ENCODE results near the gene HOXA4.

HOXA4 gene

DNA sequence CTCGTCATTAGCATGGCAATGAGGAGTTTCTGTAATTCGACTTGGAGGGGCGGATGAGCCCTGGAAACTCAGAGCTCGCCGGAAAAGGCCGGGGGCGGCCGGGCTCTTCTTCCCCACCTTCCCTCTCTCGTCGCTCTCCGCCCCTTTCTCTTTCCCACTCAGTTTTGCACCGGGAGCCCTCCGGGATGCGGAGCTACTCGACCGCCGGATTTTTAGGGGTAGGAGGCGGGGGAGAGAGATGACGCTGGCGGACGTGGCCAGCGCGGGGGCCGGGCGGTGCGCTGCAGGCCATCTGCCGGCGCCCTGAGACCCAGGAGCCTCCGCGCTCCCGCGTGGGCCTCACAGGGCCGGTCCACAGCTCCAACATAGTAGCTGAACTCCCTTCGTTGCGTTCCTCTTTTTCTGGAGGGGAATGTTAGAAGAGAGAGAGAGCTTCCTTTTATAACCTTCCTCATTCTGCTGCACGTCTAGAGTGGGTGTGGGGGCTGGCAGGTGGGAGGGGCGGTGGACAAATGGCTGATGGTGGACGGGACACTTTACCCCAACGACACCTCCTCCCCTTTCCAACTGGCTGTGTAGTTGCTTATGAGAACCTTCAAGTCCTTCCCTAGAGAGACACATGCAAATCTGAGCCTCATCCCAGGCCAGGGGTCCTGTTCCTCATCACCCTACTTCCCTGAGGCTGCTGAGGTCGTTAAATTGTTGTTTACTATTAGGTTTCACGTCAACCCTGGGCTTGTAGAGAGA, 33.6 kb downstream of the HOXA4 start:
- Histone ChIP-seq H3K79me1 (ENCODE audit: low read length) (no peaks in the 10 kb centered on the region), H3K4ac (ENCODE audit: low read depth, low read length) (no peak overlapping the region), H3K4me3 (ENCODE audit: low read length) (peak overlapping the region; percentile 13), H3K27me3 (ENCODE audit: insufficient read depth, low read length, poor library complexity) (peaks cover 74% of the 10 kb centered on the region), H3K79me2 (ENCODE audit: control insufficient read depth, insufficient read depth, low read length) (no peaks in the 10 kb centered on the region), H4K8ac (ENCODE audit: low read depth, low read length) (no peak overlapping the region), H3K18ac (ENCODE audit: low read length) (no peak overlapping the region), H3K23ac (ENCODE audit: low read length) (no peak overlapping the region), H3K56ac (ENCODE audit: low read length) (peak overlapping the region; percentile 78), H2BK120ac (ENCODE audit: low read depth, low read length) (no peak overlapping the region), H3K36me3 (ENCODE audit: control insufficient read depth, insufficient read depth, low read length) (no peaks in the 10 kb centered on the region), H3K27ac (ENCODE audit: low read depth, low read length) (no peak overlapping the region), H4K5ac (ENCODE audit: low read length) (no peak overlapping the region), H2BK15ac (replicated peaks; ENCODE audit: low read depth) (no peak overlapping the region), H3K4me2 (ENCODE audit: low read length) (peak overlapping the region; percentile 87), H2BK5ac (ENCODE audit: low read length) (no peak overlapping the region), H3K9ac (ENCODE audit: low read length) (peak overlapping the region; percentile 59), H2AK5ac (ENCODE audit: low read length) (no peak overlapping the region), H3K4me1 (ENCODE audit: control insufficient read depth, low read depth, low read length) (peaks cover 7% of the 10 kb centered on the region)
- no peak for DNase-seq
- no CpG with 5 or more reads among the region's 41 CpGs for WGBS (ENCODE audit: extremely low coverage, insufficient coverage, low lambda C conversion rate)

DNA sequence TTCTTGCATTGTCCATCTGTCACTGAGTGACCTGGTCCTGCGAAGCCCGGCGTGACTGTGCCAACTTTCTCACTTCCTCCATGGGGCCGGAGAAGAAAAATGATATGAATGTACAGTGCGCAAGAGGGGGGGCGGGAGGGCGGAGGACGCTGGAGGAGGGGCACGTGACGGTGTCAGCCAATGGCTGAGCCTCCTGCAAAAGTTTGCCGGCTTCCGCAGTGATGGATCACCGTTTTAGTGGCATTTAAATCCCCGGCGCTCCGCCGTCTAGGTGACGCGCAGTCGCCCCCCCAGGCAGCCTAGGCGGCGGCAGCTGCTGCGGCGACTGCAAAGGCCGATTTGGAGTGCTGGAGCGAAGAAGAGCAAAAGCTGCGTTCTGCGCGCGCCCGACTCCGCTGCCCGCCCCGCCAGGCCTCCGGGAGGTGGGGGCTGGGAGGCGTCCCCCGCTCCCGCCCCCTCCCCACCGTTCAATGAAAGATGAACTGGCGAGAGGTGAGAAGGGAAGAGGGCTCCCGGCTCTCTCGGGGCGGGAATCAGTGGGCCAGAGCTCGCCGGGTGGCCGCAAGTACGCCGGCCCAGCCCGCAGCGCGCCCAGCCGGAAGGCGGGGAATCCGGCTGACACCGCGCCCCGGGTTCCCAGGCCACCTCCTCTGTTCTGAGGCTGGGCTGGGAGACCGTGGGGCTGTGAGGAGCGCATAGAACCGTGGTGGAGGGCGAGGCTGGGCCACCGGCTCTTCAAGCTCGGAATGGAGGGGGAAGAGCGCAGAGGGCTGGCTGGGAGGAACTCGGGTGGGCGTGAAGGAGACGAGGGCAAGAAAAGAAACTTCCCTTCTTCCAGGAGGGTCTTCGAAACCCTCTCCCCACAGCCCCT, 34.4 kb downstream of the HOXA4 start, which contains the start of gene HOXA1:
HOXA1 (minus strand) TSS at position 104 of the 871 bp plus-strand sequence; CDS start at position 16, 88 bp downstream.
- H3K4me2 ChIP-seq (ENCODE audit: low read length) = peak within 1 kb of the TSS; percentile 87
- peak within 1 kb of the TSS; percentile 59 for H3K9ac ChIP-seq (ENCODE audit: low read length)
- DNase-seq = peak; percentile 88
- H3K18ac ChIP-seq (ENCODE audit: low read length) = no peak within 1 kb of the TSS
- peaks cover 9% of the 10 kb centered on the region for H3K4me1 ChIP-seq (ENCODE audit: control insufficient read depth, low read depth, low read length)
- no peaks in the 10 kb centered on the region for H3K79me1 ChIP-seq (ENCODE audit: low read length)
- peak within 1 kb of the TSS; percentile 78 for H3K56ac ChIP-seq (ENCODE audit: low read length)
- peak within 1 kb of the TSS; percentile 42 for H3K4me3 ChIP-seq (ENCODE audit: low read length)
- H3K36me3 ChIP-seq (ENCODE audit: control insufficient read depth, insufficient read depth, low read length) = no peaks in the 10 kb centered on the region
- H3K79me2 ChIP-seq (ENCODE audit: control insufficient read depth, insufficient read depth, low read length) = no peaks in the 10 kb centered on the region
- H3K27ac ChIP-seq (ENCODE audit: low read depth, low read length) = no peak within 1 kb of the TSS
- peak within 1 kb of the TSS; percentile 9 for H3K23ac ChIP-seq (ENCODE audit: low read length)
- peaks cover 68% of the 10 kb centered on the region for H3K27me3 ChIP-seq (ENCODE audit: insufficient read depth, low read length, poor library complexity)
- no peak within 1 kb of the TSS for H4K5ac ChIP-seq (ENCODE audit: low read length)
- no peak within 1 kb of the TSS for H4K8ac ChIP-seq (ENCODE audit: low read depth, low read length)
- H2BK120ac ChIP-seq (ENCODE audit: low read depth, low read length) = no peak within 1 kb of the TSS
- H2BK5ac ChIP-seq (ENCODE audit: low read length) = no peak within 1 kb of the TSS
- no CpG with 5 or more reads among the region's 68 CpGs for WGBS (ENCODE audit: extremely low coverage, insufficient coverage, low lambda C conversion rate)
- H3K4ac ChIP-seq (ENCODE audit: low read depth, low read length) = no peak within 1 kb of the TSS
- no peak within 1 kb of the TSS for H2BK15ac ChIP-seq (replicated peaks; ENCODE audit: low read depth)
- H2AK5ac ChIP-seq (ENCODE audit: low read length) = no peak within 1 kb of the TSS

DNA sequence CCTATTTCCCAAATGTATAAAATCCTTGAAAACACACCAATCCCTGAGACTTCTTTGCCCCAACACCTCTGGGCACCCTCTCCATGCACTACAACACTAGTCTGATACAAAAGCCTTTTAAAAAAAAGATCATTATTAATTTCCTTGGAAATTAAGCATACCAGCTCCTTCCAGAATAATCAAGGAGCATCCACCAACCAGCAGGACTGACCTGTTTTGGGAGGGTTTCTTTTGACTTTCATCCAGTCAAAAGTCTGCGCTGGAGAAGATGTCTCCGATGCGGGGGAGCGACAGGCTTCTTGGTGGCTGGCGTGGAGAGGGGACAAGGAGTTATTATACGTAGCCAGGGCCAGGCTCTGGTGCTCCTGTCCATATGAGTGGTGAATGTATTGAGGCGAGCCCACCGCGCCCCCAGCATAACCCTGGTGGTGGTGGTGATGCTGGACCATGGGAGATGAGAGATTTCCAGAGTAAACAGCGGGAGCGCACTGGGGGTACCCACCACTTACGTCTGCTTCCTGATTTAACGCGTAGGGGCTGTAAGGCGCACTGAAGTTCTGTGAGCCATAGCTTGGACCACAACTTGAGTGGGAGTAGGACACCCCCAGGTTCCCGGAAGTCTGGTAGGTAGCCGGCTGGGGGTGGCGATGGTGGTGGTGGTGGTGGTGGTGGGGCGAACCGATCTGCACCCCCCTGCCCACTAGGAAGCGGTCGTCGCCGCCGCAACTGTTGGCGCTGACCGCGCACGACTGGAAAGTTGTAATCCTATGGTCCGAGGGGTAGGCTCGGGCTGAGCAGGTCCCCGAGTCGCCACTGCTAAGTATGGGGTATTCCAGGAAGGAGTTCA, 35.3 kb downstream of the HOXA4 start:
- Histone ChIP-seq H3K56ac (ENCODE audit: low read length) (no peak overlapping the region), H2AK5ac (ENCODE audit: low read length) (no peak overlapping the region), H3K23ac (ENCODE audit: low read length) (peak overlapping the region; percentile 9), H3K4me3 (ENCODE audit: low read length) (no peak overlapping the region), H3K79me2 (ENCODE audit: control insufficient read depth, insufficient read depth, low read length) (no peaks in the 10 kb centered on the region), H3K4ac (ENCODE audit: low read depth, low read length) (no peak overlapping the region), H4K5ac (ENCODE audit: low read length) (no peak overlapping the region), H4K8ac (ENCODE audit: low read depth, low read length) (no peak overlapping the region), H2BK5ac (ENCODE audit: low read length) (no peak overlapping the region), H3K18ac (ENCODE audit: low read length) (no peak overlapping the region), H3K4me1 (ENCODE audit: control insufficient read depth, low read depth, low read length) (peaks cover 9% of the 10 kb centered on the region), H3K27ac (ENCODE audit: low read depth, low read length) (no peak overlapping the region), H3K4me2 (ENCODE audit: low read length) (peak overlapping the region; percentile 71), H2BK120ac (ENCODE audit: low read depth, low read length) (no peak overlapping the region), H2BK15ac (replicated peaks; ENCODE audit: low read depth) (no peak overlapping the region), H3K36me3 (ENCODE audit: control insufficient read depth, insufficient read depth, low read length) (no peaks in the 10 kb centered on the region), H3K27me3 (ENCODE audit: insufficient read depth, low read length, poor library complexity) (peaks cover 66% of the 10 kb centered on the region), H3K79me1 (ENCODE audit: low read length) (no peaks in the 10 kb centered on the region), H3K9ac (ENCODE audit: low read length) (no peak overlapping the region)
- no CpG with 5 or more reads among the region's 33 CpGs for WGBS (ENCODE audit: extremely low coverage, insufficient coverage, low lambda C conversion rate)
- no peak for DNase-seq

DNA sequence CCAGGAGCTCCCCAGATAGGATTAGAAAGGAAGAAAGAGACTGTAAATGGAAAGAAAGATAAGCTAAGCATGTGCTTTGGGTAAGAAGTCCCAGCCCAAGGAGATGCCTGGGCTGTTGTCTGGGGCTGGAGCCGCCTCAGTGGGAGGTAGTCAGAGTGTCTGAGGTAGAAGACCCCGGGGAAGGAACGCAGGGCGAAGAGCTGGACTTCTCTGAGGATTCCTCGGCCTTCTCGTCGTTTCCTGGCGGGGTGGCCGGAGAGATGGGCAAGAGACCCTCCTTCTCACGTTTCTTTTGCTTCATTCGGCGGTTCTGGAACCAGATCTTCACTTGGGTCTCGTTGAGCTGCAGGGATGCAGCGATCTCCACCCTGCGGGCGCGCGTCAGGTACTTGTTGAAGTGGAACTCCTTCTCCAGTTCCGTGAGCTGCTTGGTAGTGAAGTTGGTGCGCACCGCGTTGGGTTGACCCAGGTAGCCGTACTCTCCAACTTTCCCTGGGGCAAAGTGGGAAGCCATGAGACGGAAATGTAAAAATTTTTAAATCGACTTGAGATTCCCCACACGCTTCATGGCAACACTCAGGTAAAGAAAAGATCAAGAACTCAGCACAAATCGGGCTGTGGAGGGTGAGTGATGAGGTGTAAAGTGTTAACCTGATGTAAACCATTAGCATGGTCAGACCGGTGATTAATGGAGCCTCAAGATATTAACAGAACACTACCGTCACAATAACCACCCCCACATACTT, 36.1 kb downstream of the HOXA4 start:
- no peak overlapping the region for H3K27ac ChIP-seq (ENCODE audit: low read depth, low read length)
- H3K27me3 ChIP-seq (ENCODE audit: insufficient read depth, low read length, poor library complexity) = peaks cover 64% of the 10 kb centered on the region
- H2AK5ac ChIP-seq (ENCODE audit: low read length) = no peak overlapping the region
- H3K79me1 ChIP-seq (ENCODE audit: low read length) = no peaks in the 10 kb centered on the region
- peaks cover 9% of the 10 kb centered on the region for H3K4me1 ChIP-seq (ENCODE audit: control insufficient read depth, low read depth, low read length)
- H3K56ac ChIP-seq (ENCODE audit: low read length) = no peak overlapping the region
- no peak overlapping the region for H3K23ac ChIP-seq (ENCODE audit: low read length)
- H2BK15ac ChIP-seq (replicated peaks; ENCODE audit: low read depth) = no peak overlapping the region
- H3K4me2 ChIP-seq (ENCODE audit: low read length) = peak overlapping the region; percentile 6
- peak; percentile 59 for DNase-seq
- no peak overlapping the region for H3K18ac ChIP-seq (ENCODE audit: low read length)
- H3K4me3 ChIP-seq (ENCODE audit: low read length) = no peak overlapping the region
- no peak overlapping the region for H2BK120ac ChIP-seq (ENCODE audit: low read depth, low read length)
- no peak overlapping the region for H4K8ac ChIP-seq (ENCODE audit: low read depth, low read length)
- no peak overlapping the region for H3K9ac ChIP-seq (ENCODE audit: low read length)
- H4K5ac ChIP-seq (ENCODE audit: low read length) = no peak overlapping the region
- no peak overlapping the region for H2BK5ac ChIP-seq (ENCODE audit: low read length)
- no CpG with 5 or more reads among the region's 29 CpGs for WGBS (ENCODE audit: extremely low coverage, insufficient coverage, low lambda C conversion rate)
- no peaks in the 10 kb centered on the region for H3K79me2 ChIP-seq (ENCODE audit: control insufficient read depth, insufficient read depth, low read length)
- no peak overlapping the region for H3K4ac ChIP-seq (ENCODE audit: low read depth, low read length)
- H3K36me3 ChIP-seq (ENCODE audit: control insufficient read depth, insufficient read depth, low read length) = no peaks in the 10 kb centered on the region

Measured in mesendoderm (in vitro differentiated cells).